Measurements from ENCODE around the gene SEC23A. TPM values are rescaled to one million over a fixed set of nuclear protein-coding genes. Genes with fewer than 3 reads are reported as not detected.

SEC23A gene
- total RNA-seq, 1 donor from 2014 or later = 59.2 TPM

GRCh38 chr14:39030209-39030608, 72.8 kb downstream of the SEC23A start:
- DNase-seq = no peak
- no peak for TF ChIP-seq CTCF (IDR thresholded peaks at IDR 0.05; ENCODE audit: partially characterized antibody, unreplicated experiment)
- no peaks in the 10 kb centered on the region for H3K9me3 Mint-ChIP-seq (ENCODE audit: unreplicated experiment)
- peaks cover 2% of the 10 kb centered on the region for H3K27me3 Mint-ChIP-seq (ENCODE audit: unreplicated experiment)
- H3K36me3 Mint-ChIP-seq (ENCODE audit: unreplicated experiment) = peaks cover 14% of the 10 kb centered on the region
- H3K27ac Mint-ChIP-seq (ENCODE audit: unreplicated experiment) = no peak overlapping the region
- H3K4me1 Mint-ChIP-seq (ENCODE audit: low read depth, unreplicated experiment) = peaks cover 20% of the 10 kb centered on the region
- no peak overlapping the region for H3K4me3 Mint-ChIP-seq (ENCODE audit: unreplicated experiment)

- Mint-ChIP-seq H3K27me3 (ENCODE audit: unreplicated experiment) (peaks cover 2% of the 10 kb centered on the region), H3K4me1 (ENCODE audit: low read depth, unreplicated experiment) (peaks cover 24% of the 10 kb centered on the region), H3K36me3 (ENCODE audit: unreplicated experiment) (peaks cover 14% of the 10 kb centered on the region), H3K9me3 (ENCODE audit: unreplicated experiment) (peaks cover 1% of the 10 kb centered on the region), H3K4me3 (ENCODE audit: unreplicated experiment) (no peak overlapping the region), H3K27ac (ENCODE audit: unreplicated experiment) (peak overlapping the region; percentile 59)
- no peak for DNase-seq
- TF ChIP-seq CTCF (IDR thresholded peaks at IDR 0.05; ENCODE audit: partially characterized antibody, unreplicated experiment) = no peak
Measured at GRCh38 chr14:39029789-39030188, 73.2 kb downstream of the SEC23A start.

GRCh38 chr14:39028620-39029019, 74.4 kb downstream of the SEC23A start:
- DNase-seq = no peak
- Mint-ChIP-seq H3K27ac (ENCODE audit: unreplicated experiment) (no peak overlapping the region), H3K27me3 (ENCODE audit: unreplicated experiment) (peaks cover 2% of the 10 kb centered on the region), H3K4me1 (ENCODE audit: low read depth, unreplicated experiment) (peaks cover 30% of the 10 kb centered on the region), H3K4me3 (ENCODE audit: unreplicated experiment) (no peak overlapping the region), H3K36me3 (ENCODE audit: unreplicated experiment) (peaks cover 14% of the 10 kb centered on the region), H3K9me3 (ENCODE audit: unreplicated experiment) (peaks cover 3% of the 10 kb centered on the region)
- no peak for TF ChIP-seq CTCF (IDR thresholded peaks at IDR 0.05; ENCODE audit: partially characterized antibody, unreplicated experiment)

GRCh38 chr14:39025810-39026627, 77.0 kb downstream of the SEC23A start:
- DNase-seq = no peak
- H3K27ac Mint-ChIP-seq (ENCODE audit: unreplicated experiment) = no peak overlapping the region
- peaks cover 14% of the 10 kb centered on the region for H3K36me3 Mint-ChIP-seq (ENCODE audit: unreplicated experiment)
- no peak overlapping the region for H3K4me3 Mint-ChIP-seq (ENCODE audit: unreplicated experiment)
- H3K4me1 Mint-ChIP-seq (ENCODE audit: low read depth, unreplicated experiment) = peaks cover 33% of the 10 kb centered on the region
- peaks cover 2% of the 10 kb centered on the region for H3K27me3 Mint-ChIP-seq (ENCODE audit: unreplicated experiment)
- TF ChIP-seq CTCF (IDR thresholded peaks at IDR 0.05; ENCODE audit: partially characterized antibody, unreplicated experiment) = no peak
- H3K9me3 Mint-ChIP-seq (ENCODE audit: unreplicated experiment) = peaks cover 3% of the 10 kb centered on the region

- no peak for DNase-seq
- Mint-ChIP-seq H3K9me3 (ENCODE audit: unreplicated experiment) (peaks cover 3% of the 10 kb centered on the region), H3K27me3 (ENCODE audit: unreplicated experiment) (peaks cover 2% of the 10 kb centered on the region), H3K27ac (ENCODE audit: unreplicated experiment) (no peak overlapping the region), H3K4me1 (ENCODE audit: low read depth, unreplicated experiment) (peaks cover 33% of the 10 kb centered on the region), H3K36me3 (ENCODE audit: unreplicated experiment) (peaks cover 11% of the 10 kb centered on the region), H3K4me3 (ENCODE audit: unreplicated experiment) (no peak overlapping the region)
- no peak for TF ChIP-seq CTCF (IDR thresholded peaks at IDR 0.05; ENCODE audit: partially characterized antibody, unreplicated experiment)
Measured at GRCh38 chr14:39025250-39025809, 77.7 kb downstream of the SEC23A start.
